ENCODE measurements around the gene MAN2A2.

The MAN2A2 gene

DNA sequence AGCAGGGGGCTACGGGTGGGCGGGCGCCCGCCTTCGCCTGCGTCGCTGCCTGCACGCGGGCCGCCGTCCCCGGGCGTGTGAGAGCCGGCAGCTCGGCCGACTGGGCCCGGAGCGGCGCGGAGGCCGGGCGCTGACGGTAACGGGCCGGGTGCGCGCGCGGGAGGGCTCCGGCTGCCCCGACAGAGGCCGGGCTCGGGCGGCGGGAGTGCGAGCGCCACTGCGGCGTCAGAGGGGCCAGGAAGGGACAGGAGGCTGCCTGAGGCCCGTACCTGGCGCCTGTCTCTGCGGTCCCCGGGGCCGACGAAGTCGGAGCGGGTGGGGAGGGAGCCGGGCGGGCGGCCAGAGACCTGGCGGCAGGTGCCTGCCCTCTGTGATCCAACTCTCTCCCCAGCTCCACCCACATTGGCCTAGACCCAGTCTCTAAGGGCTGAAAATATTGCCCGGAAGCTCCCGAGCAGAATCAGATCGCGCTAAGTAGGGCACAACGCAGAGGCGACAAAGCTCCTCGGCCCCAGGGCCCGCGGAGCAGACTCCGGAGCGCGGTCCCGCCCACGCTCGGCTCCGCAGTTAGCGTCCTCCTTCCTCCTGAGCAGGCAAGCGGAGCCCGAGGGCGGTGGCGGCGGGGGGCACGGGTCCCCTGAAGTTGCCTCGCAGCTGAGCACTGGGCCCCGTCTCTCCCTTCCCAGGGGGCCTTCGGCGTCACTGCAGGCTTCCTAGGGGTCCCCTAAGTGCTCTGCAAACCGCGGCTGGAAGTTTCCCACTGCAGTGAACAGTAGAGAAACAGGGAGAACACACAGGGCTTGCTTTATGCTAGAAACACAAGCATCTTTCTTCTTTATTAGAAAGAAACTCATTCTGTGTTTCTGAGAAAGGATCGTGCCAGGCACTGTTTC lies at the start of gene MAN2A2:
MAN2A2 (plus strand) TSS at position 463 of the 893 bp plus-strand sequence. CDS start 906 bp downstream, outside the sequence.
- FAIRE-seq: no peak
- peak; percentile 52 for DNase-seq (ENCODE audit: insufficient read length, low spot score)

DNA sequence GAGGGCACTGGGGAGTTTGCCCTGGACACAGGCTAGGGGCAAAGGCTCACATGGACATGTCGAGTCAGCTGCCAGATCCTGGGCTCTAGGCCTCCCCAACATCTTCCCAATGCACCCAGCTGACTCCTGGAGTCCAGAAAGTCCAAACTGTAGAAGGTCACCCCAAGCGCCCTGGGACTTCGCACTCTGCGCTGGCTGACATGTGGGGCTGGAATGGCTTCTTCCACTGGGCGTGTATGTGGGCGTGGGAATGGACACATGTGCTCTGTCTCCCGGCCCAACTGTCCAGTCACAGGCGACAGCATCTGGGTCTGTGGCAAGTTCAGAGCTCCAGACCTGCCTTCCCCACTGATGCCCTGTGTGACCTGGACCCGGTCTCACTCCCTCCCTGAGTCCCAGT lies 48.0 kb upstream of the MAN2A2 start:
- FAIRE-seq (no peak), DNase-seq (ENCODE audit: insufficient read length, low spot score) (no peak)

DNA sequence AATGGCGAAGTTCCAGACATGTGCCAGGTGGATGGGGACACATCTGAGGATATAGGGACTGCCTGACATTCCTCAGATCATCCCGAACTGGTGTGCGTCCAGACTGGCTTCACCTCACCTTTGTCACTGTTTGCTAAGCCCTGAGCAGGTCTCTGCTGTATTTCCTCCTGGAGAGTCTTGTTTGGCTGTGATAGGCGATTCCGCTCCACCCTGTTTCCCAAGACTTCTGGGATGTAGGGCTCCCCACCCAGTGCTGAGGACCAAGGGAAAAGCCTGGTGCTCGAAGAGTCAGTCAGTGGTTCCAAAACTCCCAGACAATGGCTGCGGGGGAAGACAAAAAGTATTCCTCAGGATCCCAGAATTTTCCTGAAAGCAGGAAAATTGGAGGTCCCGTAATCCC lies 45.8 kb upstream of the MAN2A2 start:
- DNase-seq (ENCODE audit: insufficient read length, low spot score) (no peak), FAIRE-seq (no peak)

DNA sequence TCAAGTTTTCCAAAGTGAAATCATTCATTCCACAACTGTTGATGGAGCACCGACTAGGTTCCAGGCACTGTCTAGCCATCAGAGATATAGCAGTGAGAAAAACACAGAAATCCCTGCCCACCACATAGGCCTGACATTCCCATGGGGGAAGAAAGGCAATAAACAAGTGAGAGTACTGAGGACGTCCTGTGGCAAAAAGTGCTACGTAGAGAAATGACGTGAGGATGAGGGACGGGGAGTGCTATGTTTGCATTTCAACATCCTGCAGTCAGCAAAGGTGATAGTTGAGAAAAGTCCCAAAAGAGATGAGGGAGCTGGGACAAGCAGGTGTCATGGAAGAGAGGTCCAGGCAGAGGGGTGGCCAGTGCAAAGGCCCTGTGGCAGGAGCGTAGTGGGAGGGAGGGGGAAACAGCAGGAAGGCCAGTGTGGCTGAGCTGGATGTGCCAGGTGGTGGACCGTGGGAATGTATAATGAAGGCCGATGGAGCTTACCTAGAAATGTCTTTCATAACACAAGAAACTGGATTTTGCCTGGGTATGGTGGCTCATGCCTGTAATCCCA lies 45.1 kb upstream of the MAN2A2 start:
- no peak for FAIRE-seq
- DNase-seq (ENCODE audit: insufficient read length, low spot score): no peak

DNA sequence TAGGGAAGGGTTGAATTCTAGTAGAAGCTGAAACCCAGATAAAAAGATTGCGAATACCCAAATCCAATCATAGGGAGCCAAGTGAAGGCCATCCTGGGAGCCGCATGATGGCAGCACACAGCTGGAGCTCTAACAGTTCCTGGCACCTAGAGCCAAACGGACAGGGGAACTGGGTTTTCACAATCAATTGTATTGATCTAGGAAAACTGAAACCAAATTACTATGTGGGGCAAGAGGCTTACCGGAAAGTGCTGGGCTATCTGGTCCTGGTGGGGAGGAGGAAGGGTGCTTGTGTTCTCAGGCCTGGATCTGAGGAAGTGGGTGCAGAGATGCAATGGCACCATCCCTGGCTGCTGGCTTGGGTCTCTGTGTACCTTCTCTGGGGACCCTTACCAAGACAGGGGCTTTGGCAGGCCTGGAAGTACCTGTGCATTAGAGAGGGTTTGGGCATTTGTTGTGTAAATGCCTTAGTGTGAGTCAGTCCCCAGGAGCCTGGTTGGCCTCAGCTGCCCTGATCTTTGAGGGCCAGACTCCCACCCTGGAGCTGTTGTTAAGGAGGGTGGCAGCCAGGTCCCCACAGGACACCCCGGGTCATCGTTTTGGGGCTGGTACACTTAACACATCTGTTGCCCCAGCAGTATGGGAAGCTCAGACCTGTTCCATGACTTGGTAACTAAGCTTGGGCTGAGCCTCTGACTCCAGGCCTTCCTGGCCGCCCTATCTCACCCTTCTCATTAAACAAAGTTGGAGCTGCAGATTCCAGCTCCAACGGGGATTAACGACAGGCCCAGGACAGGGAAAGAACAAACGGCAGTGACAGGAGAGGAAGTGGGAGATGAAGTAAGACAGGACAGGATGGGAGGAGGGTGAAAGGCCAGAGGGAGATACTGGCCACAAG lies 43.6 kb upstream of the MAN2A2 start:
- no peak for FAIRE-seq

GRCh38 chr15:90860450-90860849 lies 42.7 kb upstream of the MAN2A2 start:
- no peak for FAIRE-seq
- no peak for DNase-seq (ENCODE audit: insufficient read length, low spot score)

More for the DNA sequence above, 43.6 kb upstream of the MAN2A2 start:
- no peak for DNase-seq (ENCODE audit: insufficient read length, low spot score)

GRCh38 chr15:90860942-90861675 lies 42.0 kb upstream of the MAN2A2 start:
- DNase-seq (ENCODE audit: insufficient read length, low spot score) (no peak), FAIRE-seq (no peak)

GRCh38 chr15:90862487-90862886 lies 40.6 kb upstream of the MAN2A2 start:
- DNase-seq (ENCODE audit: insufficient read length, low spot score) (no peak), FAIRE-seq (no peak)

DNA sequence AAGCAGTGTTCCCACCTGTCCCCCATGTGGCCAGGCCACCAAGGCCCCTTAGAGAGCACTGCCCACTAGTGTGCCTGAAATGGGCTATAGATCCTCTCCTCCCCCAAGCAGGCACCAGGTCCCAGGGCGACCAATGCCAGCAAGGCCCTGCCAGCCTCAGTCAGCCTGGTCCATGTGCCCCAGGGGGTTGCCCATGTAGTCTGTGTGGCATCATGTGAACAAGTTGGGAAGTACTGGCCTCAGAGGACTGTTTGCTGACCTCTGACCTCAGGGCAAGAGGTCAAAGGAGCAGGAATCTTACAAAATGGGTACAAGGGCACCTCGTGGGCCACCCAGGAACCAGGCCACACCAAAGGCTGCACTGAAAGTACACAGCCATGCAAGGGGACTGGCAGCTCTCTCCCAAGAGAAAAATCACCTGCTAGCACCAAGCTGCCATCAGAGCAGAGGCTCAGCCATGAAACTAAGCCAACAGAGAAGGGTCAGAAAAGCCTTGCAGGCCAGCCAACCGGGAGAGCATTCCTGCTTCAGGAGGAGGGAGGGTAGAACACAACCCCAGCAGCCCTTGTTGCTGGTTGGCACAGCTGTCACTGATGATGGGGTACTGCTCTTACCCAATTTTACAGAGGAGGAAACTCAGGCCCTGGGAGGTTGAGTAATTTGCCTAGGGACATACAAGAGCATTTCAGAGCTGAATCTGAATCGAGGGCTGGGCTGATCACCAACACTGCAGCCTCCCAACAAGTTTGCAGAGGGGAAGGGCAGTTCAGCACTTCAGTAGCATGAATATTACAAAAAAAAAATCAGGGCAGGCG lies 39.9 kb upstream of the MAN2A2 start:
- FAIRE-seq: no peak
- DNase-seq (ENCODE audit: insufficient read length, low spot score): no peak

- DNase-seq (ENCODE audit: insufficient read length, low spot score): no peak
- FAIRE-seq: no peak
These were observed 39.1 kb upstream of the MAN2A2 start for GRCh38 chr15:90863987-90864386.

- DNase-seq (ENCODE audit: insufficient read length, low spot score) (no peak), FAIRE-seq (no peak)
These were observed 38.6 kb upstream of the MAN2A2 start for GRCh38 chr15:90864507-90864906.

DNA sequence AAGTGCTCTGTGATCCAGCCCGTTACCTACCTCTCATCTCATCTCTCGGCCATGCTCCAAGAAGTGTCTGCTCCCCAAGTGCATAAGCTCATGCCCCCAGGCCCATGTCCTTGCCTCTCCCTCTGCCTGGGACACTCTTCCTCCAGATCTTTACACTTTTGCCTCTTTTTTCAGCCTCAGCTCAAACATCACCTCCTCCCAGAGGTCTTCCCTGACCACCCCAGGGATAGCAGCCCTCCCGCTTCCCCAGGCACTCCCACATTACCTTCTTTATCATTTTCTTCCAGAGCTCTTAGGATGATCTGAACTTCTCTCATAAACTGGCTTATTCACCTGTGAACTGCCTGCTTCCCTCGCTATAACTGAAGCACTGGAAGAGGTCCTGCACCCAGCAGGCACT lies 37.4 kb upstream of the MAN2A2 start:
- FAIRE-seq: no peak
- DNase-seq (ENCODE audit: insufficient read length, low spot score): no peak

GRCh38 chr15:90866161-90866715 lies 36.9 kb upstream of the MAN2A2 start:
- no peak for FAIRE-seq
- no peak for DNase-seq (ENCODE audit: insufficient read length, low spot score)

- DNase-seq (ENCODE audit: insufficient read length, low spot score) (no peak), FAIRE-seq (no peak)
These were observed 36.3 kb upstream of the MAN2A2 start for GRCh38 chr15:90866800-90867199.

DNA sequence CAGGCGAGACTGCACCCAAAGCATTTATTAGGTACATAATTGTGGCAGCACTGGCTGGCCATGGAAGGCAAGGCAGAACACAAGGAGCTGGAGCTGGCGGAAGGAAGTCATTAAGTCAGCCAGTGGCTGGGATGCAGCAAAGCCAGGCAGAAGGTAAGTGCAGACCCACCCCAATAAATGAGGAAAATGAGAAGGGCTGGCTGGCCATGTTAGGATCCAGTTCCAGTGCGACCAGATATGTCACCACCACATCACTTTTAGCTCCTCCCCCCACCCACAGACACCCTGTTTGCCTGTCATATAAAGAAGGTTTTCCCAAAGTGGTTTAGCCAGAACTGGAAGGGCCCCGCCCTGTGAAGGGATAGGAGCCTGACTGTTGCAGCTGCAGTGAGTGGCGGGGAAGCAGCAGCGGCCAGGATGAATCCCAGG lies 34.8 kb upstream of the MAN2A2 start, which contains the start of gene FURIN:
FURIN (plus strand) TSS at position 328 of the 429 bp plus-strand sequence. CDS start 7,153 bp downstream, outside the sequence.
- no peak for FAIRE-seq
- DNase-seq (ENCODE audit: insufficient read length, low spot score): no peak

GRCh38 chr15:90869140-90869541 lies 34.0 kb upstream of the MAN2A2 start:
- FAIRE-seq (no peak), DNase-seq (ENCODE audit: insufficient read length, low spot score) (no peak)

GRCh38 chr15:90869601-90870353 lies 33.3 kb upstream of the MAN2A2 start:
- DNase-seq (ENCODE audit: insufficient read length, low spot score) (peak; percentile 82), FAIRE-seq (no peak)

GRCh38 chr15:90870354-90871138 lies 32.6 kb upstream of the MAN2A2 start:
- DNase-seq (ENCODE audit: insufficient read length, low spot score) (no peak), FAIRE-seq (no peak)

Data from HTR-8/SVneo (cell line).